KMS-11 (cell line): ENCODE results near the gene ATCAY.

Source experiments
- H2AFZ ChIP-seq: fragments of 200-600 bp; sonication (generic); 2 replicates; pipeline ENCODE4 v1.6.1; 2016; ENCODE audit warnings: antibody characterized with exemption, mixed run types, low read depth
- H3K27ac ChIP-seq: fragments of 200-600 bp; sonication (generic); 2 replicates; pipeline ENCODE4 v1.6.1; 2016; ENCODE audit warnings: mild to moderate bottlenecking, mixed run types
- H3K27me3 ChIP-seq: fragments of 200-600 bp; sonication (generic); 2 replicates; pipeline ENCODE4 v1.6.1; 2017; ENCODE audit warnings: mild to moderate bottlenecking, low read depth, mixed run types, moderate library complexity; ENCODE audit not compliant: insufficient read depth
- H3K36me3 ChIP-seq: fragments of 200-600 bp; sonication (generic); 2 replicates; pipeline ENCODE4 v1.6.1; 2017; ENCODE audit warnings: mild to moderate bottlenecking, mixed run types; ENCODE audit not compliant: insufficient read depth
- H3K4me1 ChIP-seq: fragments of 200-600 bp; sonication (generic); 2 replicates; pipeline ENCODE4 v1.6.1; 2016; ENCODE audit warnings: mild to moderate bottlenecking, low read depth, mixed run types; ENCODE audit not compliant: poor library complexity, severe bottlenecking
- H3K4me2 ChIP-seq: fragments of 200-600 bp; sonication (generic); 2 replicates; pipeline ENCODE4 v1.7.0; 2016; ENCODE audit warnings: mild to moderate bottlenecking, mixed run types
- H3K4me3 ChIP-seq: fragments of 200-600 bp; sonication (generic); IDR thresholded peaks from 2 replicates; pipeline ENCODE4 v1.6.1; 2017; ENCODE audit warnings: low read depth, low read length, mixed read lengths; ENCODE audit not compliant: insufficient read depth
- H3K79me2 ChIP-seq: fragments of 200-600 bp; sonication (generic); 2 replicates; pipeline ENCODE4 v1.6.1; 2016; ENCODE audit warnings: low read depth, mixed run types; ENCODE audit not compliant: insufficient read depth
- H3K9ac ChIP-seq: fragments of 200-600 bp; sonication (generic); 2 replicates; pipeline ENCODE4 v1.6.1; 2016; ENCODE audit warnings: mild to moderate bottlenecking, mixed run types
- H4K20me1 ChIP-seq: fragments of 200-600 bp; sonication (generic); 2 replicates; pipeline ENCODE4 v1.6.1; 2016; ENCODE audit warnings: mild to moderate bottlenecking, mixed run types; ENCODE audit not compliant: insufficient read depth
- TF ChIP-seq, protein P1 (sequence below): fragments of 200-600 bp; sonication (generic); conservative IDR thresholded peaks from 2 replicates; pipeline ENCODE4 v1.6.1; 2017; ENCODE audit warnings: low read depth, mild to moderate bottlenecking, antibody characterized with exemption, low read length, moderate library complexity, mixed read lengths

Gene ATCAY

DNA sequence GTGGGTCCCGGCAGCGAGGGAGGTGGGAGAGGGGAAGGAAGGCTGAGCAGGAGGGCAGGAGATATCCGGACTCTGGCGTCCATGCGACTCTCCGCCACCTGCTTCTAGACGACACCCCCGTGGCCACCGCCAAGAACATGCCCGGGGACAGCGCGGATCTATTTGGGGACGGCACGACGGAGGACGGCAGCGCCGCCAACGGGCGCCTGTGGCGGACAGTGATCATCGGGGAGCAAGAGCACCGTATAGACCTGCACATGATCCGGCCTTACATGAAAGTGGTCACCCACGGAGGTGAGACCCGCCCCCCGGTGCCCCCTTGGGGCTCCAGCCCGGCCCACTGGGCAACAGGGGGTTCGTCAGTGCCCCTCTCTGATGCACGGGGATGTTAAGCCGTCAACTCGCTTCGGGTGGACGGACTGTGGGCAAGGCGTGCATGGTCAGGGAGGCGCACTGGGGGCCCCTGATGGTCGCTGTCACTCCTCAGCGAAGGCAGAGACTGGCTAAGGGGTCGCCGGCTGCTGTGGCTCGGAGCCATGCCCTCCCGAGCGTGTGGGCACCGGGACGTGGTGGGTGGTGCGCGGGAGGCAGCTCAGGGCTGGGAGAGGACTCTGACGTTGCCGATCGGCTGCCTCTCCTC lies 27.3 kb downstream of the ATCAY start:
- Histone ChIP-seq H3K4me2 (no peak overlapping the region), H3K36me3 (no peaks in the 10 kb centered on the region), H3K27me3 (peaks cover 50% of the 10 kb centered on the region), H3K27ac (no peak overlapping the region), H4K20me1 (no peaks in the 10 kb centered on the region), H3K9ac (no peak overlapping the region), H2AFZ (no peak overlapping the region), H3K4me1 (peaks cover 6% of the 10 kb centered on the region), H3K79me2 (no peaks in the 10 kb centered on the region), H3K4me3 (no peak overlapping the region)
- TF ChIP-seq, protein P1, sequence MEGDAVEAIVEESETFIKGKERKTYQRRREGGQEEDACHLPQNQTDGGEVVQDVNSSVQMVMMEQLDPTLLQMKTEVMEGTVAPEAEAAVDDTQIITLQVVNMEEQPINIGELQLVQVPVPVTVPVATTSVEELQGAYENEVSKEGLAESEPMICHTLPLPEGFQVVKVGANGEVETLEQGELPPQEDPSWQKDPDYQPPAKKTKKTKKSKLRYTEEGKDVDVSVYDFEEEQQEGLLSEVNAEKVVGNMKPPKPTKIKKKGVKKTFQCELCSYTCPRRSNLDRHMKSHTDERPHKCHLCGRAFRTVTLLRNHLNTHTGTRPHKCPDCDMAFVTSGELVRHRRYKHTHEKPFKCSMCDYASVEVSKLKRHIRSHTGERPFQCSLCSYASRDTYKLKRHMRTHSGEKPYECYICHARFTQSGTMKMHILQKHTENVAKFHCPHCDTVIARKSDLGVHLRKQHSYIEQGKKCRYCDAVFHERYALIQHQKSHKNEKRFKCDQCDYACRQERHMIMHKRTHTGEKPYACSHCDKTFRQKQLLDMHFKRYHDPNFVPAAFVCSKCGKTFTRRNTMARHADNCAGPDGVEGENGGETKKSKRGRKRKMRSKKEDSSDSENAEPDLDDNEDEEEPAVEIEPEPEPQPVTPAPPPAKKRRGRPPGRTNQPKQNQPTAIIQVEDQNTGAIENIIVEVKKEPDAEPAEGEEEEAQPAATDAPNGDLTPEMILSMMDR: no peak

- Histone ChIP-seq H3K36me3 (no peaks in the 10 kb centered on the region), H4K20me1 (no peaks in the 10 kb centered on the region), H2AFZ (no peak overlapping the region), H3K4me2 (no peak overlapping the region), H3K9ac (no peak overlapping the region), H3K4me3 (no peak overlapping the region), H3K79me2 (no peaks in the 10 kb centered on the region), H3K27ac (no peak overlapping the region), H3K27me3 (peaks cover 50% of the 10 kb centered on the region), H3K4me1 (peaks cover 6% of the 10 kb centered on the region)
- TF ChIP-seq, protein P1: no peak
Measured at GRCh38 chr19:3908266-3909054, 28.0 kb downstream of the ATCAY start.

DNA sequence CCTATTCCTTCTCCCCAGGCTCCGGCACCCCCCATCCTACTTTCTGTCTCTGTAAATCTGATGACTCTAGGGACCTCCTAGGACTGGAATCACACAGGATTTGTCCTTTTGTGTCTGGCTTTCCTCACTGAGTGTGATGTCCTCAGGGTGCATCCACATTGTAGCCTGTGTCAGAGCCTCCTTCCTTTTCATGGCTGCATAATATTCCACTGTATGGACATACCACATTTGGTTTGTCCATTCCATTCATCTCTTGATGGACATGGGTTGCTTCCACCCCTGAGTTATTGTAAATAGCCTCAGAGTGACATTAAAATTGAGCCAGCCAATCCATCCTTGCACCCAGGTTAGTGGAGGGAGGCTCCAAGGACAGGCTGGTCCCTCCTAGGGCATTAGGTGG lies 29.6 kb downstream of the ATCAY start:
- Histone ChIP-seq H4K20me1 (no peaks in the 10 kb centered on the region), H3K79me2 (no peaks in the 10 kb centered on the region), H3K36me3 (no peaks in the 10 kb centered on the region), H3K27me3 (peaks cover 51% of the 10 kb centered on the region), H2AFZ (no peak overlapping the region), H3K9ac (no peak overlapping the region), H3K4me3 (no peak overlapping the region), H3K4me1 (peaks cover 6% of the 10 kb centered on the region), H3K4me2 (no peak overlapping the region), H3K27ac (no peak overlapping the region)
- TF ChIP-seq, protein P1: no peak

- Histone ChIP-seq H3K4me1 (no peaks in the 10 kb centered on the region), H3K79me2 (no peaks in the 10 kb centered on the region), H3K27ac (no peak overlapping the region), H3K4me2 (no peak overlapping the region), H3K27me3 (peaks cover 53% of the 10 kb centered on the region), H3K4me3 (no peak overlapping the region), H3K36me3 (no peaks in the 10 kb centered on the region), H2AFZ (no peak overlapping the region), H4K20me1 (no peaks in the 10 kb centered on the region), H3K9ac (no peak overlapping the region)
- TF ChIP-seq, protein P1: no peak
Measured at GRCh38 chr19:3914199-3914598, 33.7 kb downstream of the ATCAY start.
